HG02763 (cell line): ENCODE measurements around the gene FHL3.

Experiments
- ATAC-seq: cut with Tn5 transposase; IDR thresholded peaks from one replicate; pipeline ENCODE4 v1.9.1; 2021; ENCODE audit warnings: mild to moderate bottlenecking, moderate library complexity; ENCODE audit not compliant: unreplicated experiment

Gene FHL3

DNA sequence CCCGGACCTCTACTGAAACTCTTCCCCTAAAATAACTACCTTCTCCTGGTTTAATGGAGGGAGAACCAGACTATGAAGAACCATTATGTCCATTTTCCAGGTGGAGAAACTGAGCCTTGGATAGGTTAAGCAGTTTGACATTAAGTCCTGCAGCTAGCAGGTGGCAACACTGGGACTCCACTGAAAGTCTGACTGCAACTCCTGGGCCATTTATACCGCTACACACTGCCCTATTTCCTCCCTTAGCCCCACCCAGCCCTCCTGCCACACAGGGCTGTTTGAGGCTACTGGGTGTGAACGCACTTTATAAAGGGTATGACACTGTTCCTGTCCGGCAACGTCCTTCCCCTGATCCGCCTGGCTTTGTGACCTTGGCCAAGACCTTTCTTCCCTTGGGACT lies 58.0 kb downstream of the FHL3 start:
- no peak for ATAC-seq
